GM20431 (cell line): ENCODE measurements around the gene LAGE3.
"Not testable (repeated sequence)": the region's sequence is repeated elsewhere in the genome, so short reads cannot be mapped to it uniquely, and the experiment has no call there.

Source experiments
- in situ Hi-C: fragments of 300-500 bp; cut with MseI, MboI; formaldehyde crosslinking; loops from one replicate; pipeline ENCODE4 v1.15.0; 2020; ENCODE audit warnings: low sequenced_read_pairs; ENCODE audit not compliant: unreplicated experiment

Gene LAGE3

GRCh38 chrX:154502989-154503388, 23.9 kb upstream of the LAGE3 start:
- in situ Hi-C loops = no loop called here

GRCh38 chrX:154502098-154502497, 23.0 kb upstream of the LAGE3 start:
- in situ Hi-C loops = no loop called here

- in situ Hi-C loops = not testable (repeated sequence)
Observed at GRCh38 chrX:154501423-154501822, 22.3 kb upstream of the LAGE3 start.

DNA sequence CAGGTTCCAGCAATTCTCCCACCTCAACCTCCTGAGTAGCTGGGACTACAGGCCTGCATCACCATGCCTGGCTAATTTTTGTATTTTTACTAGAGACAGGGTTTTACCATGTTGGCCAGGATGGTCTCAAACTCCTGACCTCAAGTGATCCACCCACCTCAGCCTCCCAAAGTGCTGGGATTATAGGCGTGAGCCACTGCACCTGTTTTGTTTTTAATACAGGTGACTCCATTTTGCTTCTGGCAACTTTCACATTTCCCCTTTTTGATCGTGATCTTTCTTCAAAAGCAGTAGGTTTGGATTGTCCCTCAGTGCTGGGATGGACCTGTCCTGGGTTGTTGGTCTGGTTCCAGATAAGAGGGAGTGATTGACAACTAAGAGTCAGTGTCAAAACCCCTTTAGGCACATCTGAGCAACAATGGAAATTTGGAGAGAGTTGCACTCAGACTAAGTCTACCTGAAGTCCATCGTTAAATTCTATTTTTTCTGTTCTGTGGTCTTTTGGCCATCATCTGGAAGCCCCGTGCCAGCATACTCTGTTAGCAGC, 17.6 kb upstream of the LAGE3 start:
- in situ Hi-C loops = not testable (repeated sequence)

DNA sequence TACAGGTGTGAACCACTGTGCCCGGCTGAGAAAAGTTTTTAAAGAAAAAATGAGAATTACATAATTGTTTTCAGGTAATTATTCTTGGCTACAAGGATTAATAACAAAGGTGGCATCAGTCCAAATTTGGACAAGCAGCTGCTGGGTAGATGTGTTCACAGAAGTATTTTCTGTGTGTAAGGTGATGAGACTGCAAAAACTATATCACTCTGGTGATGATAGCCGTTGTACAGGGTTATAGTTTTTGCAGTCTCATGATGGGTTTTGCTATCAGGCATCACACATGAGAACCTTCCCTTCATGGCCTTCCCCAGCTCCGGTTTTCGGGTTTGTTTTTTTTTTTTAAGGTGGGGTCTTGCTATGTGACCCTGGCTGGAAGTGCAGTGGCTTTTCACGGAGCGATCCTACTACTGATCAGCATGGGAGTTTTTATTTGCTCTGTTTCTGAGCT, 16.4 kb upstream of the LAGE3 start:
- in situ Hi-C loops = no loop called here

DNA sequence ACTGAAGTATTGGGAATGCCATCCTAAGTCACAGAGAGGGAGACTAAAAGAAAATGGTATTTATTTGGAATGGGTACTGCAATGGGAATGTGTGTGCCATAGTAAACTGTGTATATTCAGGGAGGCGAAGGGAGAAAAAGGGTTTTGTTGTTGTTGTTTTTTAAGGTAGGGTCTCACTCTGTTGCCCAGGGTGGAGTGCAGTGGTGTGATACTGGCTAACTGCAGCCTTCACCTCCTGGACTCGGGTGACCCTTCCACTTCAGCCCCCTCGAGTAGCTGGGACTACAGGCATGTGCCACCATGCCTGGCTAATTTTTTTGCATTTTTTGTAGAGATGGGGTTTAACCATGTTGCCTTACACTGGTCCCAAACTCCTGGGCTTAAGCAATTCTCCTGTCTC, 15.6 kb upstream of the LAGE3 start:
- in situ Hi-C loops = no loop called here

- in situ Hi-C loops = no loop called here
Observed at GRCh38 chrX:154490414-154491083, 11.5 kb upstream of the LAGE3 start, which contains the start of gene SLC10A3. Gene SLC10A3 (minus strand): TSS chrX:154490629. CDS start chrX:154488940, 1,689 bp downstream.

GRCh38 chrX:154490021-154490413, 10.9 kb upstream of the LAGE3 start:
- in situ Hi-C loops = no loop called here

GRCh38 chrX:154489182-154489581, 10.1 kb upstream of the LAGE3 start:
- in situ Hi-C loops = no loop called here

DNA sequence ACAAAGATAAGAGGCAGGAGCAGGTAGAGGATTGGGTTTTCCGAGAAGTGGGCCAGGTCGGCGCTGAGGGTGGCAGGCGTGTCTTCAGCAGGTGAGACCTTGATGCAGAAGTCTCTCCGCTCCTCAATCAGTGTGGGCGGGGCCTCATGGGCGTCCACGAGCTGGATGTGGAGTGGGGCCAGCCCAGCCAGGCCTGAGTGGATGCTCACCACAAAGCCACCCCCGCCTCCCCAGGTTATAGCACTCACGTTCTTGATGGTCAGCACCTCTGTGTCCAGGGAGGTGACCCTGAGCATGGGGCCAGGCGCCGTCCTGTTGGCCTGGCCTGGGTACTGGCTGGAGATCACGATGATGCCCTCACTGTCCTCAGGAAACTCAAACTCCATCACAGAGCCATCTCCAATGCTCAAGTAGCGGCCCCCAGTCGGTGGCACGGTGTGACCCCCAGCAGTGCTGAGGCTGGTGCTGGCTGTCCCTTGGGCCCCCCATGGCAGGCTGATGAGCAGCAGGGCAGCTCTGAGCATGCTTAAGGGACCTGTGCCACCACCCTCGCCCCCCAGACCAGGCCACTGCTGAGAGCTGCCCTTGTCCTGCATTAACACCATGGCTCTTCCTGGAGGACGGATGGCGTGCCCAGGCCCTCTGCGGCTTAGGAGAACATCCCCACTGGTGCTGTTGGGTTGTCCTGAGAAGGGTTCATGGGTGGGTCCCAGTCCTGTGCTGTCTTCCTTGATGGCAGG, 9.4 kb upstream of the LAGE3 start:
- in situ Hi-C loops = no loop called here

GRCh38 chrX:154487518-154488290, 8.6 kb upstream of the LAGE3 start:
- in situ Hi-C loops = no loop called here

DNA sequence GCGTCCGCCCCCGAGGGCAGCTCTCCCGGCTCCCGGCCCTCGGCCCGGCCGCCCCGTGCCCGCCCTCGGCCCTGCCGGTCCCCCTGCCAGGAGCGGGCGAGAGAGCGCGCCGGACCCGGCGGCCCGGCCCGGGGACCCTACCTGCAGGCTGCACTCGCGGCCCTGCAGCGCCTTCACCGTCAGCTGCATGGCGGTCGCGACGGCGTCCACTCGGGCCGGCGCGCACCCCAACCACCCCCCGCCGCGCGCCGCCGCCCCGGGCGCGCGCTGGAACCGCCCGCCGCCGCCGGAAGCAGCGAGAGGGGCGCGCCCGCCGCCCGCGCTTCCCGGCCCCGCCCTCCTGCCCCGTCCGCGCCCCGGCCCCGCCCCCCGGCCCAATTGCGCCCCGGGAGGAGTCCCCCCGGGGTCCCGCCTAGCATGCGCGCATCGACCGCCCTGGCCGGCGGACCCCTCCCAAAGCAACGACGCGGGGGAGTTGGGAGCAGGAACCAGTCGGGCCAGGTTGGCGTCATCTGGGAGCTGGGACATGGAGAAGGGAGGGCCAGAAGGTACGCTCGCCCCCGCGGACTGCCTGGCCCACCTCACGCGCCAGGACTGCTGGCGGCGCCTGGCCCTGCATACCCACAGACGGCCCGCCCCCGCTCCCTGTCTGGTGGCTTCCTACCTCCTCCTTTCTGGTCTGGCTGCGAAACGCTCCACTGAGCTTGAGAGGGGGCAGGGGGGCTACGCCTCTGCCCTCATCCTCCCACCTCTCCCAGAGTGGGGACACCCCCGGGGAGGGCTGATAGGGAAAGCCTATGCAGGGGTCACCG, 7.5 kb upstream of the LAGE3 start, which contains the start of gene UBL4A:
UBL4A (minus strand) TSS at position 220 of the 812 bp plus-strand sequence; CDS start at position 189, 31 bp downstream.
- in situ Hi-C loops = no loop called here

GRCh38 chrX:154486052-154486395, 6.9 kb upstream of the LAGE3 start:
- in situ Hi-C loops = no loop called here

DNA sequence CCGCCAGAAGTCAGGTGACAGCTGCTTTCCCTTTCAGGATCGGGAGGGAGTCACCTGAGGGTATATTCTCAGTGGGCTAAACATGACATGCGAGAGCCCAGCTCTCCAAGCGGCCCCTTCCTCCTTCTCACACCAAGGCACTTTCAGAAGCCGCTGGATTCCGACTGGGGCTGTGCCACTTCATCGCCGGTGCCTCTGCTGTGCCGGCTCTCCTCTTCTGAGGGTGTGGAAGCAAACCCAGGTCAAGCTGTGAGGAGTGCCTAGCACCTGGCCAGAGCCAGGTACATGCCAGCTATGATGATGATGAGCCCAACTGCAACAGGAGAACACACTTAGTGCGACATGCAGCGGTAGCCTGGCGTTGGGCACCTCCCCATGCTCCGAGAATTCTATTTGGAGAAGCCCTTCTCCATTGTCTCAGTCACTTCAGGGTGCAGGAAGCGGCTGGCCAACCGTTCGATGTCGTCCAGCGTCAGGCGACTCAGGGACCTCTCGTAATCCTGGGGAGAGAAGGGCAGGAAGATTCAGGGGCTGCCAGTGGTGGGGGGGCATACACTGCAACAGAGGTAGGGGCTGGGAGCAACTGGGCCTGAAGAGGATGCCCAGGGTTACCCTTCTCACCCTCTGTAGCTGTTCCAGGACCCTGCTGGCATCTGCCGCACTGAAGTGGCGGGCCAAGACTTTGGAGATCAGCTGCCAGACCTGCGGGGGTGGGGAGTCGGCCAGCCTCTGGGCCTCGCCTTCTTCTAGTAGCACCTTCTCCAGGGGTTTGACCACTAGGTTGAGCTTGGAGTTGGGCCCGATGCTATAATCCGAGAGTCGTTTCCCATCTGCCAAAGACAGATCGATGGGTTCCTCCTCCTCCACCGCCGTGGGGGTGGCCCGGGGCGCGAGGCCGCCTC, 6.3 kb upstream of the LAGE3 start:
- in situ Hi-C loops = no loop called here

DNA sequence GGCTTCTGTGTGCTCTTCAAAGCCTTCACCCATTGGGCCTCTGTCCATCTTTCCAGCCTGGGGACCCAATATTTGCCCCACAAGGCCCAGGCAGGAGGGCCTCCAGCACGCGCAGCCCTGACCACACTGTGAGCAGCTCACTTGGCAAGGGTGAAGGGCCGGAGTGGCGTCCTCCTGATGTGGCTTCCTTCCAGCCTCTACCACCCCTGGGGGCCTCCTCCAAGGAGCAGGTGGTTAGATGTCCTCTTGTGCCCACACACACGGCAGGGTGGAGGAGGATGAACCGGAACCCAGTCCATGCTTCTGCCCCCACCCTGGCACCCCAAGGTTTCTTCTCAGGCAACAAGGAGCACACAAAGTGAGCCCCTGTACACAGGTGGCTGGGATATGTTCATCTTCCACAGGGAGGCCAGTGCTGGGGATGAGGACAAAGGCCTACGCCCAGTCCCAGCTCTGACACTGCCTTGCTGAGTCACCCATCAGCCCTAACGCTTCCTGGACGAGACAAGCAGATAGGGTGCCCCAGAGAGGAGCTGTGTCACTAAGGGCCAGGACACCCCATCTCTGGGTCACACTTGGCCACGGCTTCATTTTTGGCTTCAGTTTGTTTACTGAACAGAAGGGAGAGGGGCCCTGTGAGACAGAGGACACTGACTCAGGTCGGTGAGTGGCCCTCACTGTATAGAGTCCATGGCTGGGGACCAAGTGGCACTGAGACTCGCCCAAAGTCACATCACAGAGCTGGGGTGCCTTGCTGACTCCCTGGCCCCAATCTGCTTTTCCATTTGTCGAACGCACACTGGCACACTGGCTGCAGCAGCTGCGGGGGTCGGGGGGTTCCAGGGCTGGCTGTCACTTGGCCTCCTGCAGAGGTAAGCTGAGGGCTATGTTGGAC, 5.4 kb upstream of the LAGE3 start:
- in situ Hi-C loops = no loop called here

DNA sequence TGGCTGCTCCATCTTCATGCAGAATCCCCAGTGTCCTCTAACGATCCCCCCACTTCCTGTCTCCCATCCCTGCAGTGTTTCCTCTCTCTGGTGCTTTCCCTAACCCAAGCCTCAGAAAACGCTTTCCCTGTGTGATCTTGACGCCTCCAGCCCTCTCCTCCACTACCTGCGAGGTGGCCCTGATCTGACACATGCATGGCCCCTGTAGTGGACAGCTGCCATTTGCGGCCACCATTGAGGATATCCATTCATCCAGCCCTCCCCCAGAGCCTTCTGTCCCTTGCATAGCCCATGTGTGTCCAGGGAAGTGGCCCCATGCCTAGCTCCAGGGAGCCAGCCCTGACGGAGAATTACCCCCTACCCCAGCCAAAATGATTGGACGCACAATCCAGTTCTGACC, 4.2 kb upstream of the LAGE3 start:
- in situ Hi-C loops = no loop called here

DNA sequence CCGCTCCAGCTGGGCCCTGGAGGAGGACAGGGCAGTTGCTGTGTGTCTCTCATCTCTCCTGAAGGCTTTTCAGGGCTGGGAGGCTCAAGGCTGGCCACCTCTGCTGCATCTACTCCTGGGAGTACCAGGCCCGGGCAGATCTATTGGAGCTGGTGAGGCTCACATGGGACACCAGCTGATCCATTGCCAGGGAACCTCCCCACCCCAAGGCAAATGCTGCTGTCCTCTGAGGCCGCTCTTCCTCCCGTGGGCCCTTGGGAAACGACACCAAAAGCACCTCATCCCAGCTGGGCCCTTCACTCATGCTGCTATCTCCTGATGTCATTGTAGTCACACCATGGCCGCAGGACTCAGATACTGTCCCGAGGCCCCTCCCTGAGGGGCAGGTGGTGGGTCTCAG, 3.7 kb upstream of the LAGE3 start:
- in situ Hi-C loops = no loop called here
